ENCODE measurements around the gene KCNV2.

The KCNV2 gene

DNA sequence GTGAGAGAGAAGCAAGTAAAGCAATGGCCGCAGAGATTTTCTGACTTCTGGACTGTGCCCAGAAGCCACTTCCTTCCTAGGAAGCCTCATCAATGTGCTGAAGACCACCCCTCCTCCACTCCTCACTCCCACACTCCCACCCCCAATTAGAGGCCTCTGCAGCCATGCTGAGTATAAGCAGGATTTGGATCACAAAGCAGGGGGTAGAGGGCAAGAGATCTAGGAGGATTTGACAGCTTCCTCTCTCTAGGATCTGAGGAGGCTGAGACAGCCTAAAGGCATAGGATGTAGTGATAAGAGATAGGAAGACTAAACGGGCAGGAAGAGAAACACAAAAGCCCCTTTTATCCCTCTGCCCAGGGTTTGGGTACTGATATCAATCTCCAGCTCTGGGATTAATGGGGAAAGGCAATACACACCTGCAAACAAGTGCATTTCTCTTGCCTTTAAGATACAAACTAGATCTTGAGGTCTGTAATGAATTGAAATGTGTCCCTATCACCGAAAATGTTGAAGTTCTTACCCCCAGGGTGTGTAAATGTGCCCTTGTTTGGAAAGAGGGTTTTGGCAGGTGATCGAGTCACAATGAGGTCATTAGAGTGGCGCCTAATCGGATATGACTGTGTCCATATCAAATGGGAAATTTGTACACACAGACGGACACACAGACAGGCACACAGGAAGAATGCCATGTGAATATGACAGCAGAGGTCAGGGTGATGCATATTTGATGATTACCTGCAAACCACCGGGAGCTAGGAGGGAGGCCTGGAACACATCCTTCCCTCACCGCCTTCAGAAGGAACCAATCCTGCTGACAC lies 28.5 kb downstream of the KCNV2 start:
- no peak overlapping the region for H3K4me3 ChIP-seq (ENCODE audit: low read length)
- TF ChIP-seq, protein P1, sequence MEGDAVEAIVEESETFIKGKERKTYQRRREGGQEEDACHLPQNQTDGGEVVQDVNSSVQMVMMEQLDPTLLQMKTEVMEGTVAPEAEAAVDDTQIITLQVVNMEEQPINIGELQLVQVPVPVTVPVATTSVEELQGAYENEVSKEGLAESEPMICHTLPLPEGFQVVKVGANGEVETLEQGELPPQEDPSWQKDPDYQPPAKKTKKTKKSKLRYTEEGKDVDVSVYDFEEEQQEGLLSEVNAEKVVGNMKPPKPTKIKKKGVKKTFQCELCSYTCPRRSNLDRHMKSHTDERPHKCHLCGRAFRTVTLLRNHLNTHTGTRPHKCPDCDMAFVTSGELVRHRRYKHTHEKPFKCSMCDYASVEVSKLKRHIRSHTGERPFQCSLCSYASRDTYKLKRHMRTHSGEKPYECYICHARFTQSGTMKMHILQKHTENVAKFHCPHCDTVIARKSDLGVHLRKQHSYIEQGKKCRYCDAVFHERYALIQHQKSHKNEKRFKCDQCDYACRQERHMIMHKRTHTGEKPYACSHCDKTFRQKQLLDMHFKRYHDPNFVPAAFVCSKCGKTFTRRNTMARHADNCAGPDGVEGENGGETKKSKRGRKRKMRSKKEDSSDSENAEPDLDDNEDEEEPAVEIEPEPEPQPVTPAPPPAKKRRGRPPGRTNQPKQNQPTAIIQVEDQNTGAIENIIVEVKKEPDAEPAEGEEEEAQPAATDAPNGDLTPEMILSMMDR (IDR thresholded peaks at IDR 0.05; ENCODE audit: insufficient read depth, low read depth, low read length, missing control alignments), result no peak
- no peak for DNase-seq (ENCODE audit: low read depth)

DNA sequence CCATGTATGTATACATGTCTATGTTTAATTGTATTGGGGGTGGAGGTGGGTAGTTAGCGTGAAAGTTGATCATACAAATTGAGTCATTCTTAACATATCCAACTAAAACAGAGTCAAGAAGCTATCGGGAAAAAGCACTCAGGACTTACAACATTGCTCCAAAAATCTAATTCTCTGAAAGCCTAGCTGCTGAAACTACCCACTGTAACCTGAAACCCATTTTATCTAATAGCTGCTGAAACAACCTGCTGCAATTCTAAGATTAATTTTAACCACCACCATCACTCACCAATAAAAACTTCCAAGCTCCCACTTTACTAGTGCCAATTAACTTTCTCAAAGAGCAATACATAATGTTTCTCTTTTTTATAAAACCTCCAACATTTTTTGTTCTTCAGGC lies 32.2 kb downstream of the KCNV2 start:
- DNase-seq (ENCODE audit: low read depth), result no peak

DNA sequence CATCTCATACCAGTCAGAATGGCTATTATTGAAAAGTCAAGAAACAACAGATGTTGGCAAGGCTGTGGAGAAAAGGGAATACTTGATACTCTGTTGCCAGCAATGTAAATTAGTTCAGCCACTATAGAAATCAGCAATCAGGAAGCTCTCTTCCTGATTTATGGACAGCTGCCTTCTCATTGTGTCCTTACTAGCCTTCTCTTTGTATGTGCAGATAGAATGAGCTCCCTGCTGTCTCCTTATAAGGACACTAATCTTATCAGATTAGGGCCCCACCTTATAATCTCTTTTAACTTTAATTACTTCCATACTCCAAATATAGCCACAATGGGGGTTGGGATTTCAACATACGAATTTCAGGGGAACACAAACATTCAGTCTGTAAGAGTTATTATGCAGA lies 38.0 kb downstream of the KCNV2 start:
- TF ChIP-seq, protein P1 (IDR thresholded peaks at IDR 0.05; ENCODE audit: insufficient read depth, low read depth, low read length, missing control alignments), result no peak
- no peak overlapping the region for H3K4me3 ChIP-seq (ENCODE audit: low read length)
- no peak for DNase-seq (ENCODE audit: low read depth)

More for the DNA sequence above, 32.2 kb downstream of the KCNV2 start:
- no peak overlapping the region for H3K4me3 ChIP-seq (ENCODE audit: low read length)
- TF ChIP-seq, protein P1 (IDR thresholded peaks at IDR 0.05; ENCODE audit: insufficient read depth, low read depth, low read length, missing control alignments), result no peak

DNA sequence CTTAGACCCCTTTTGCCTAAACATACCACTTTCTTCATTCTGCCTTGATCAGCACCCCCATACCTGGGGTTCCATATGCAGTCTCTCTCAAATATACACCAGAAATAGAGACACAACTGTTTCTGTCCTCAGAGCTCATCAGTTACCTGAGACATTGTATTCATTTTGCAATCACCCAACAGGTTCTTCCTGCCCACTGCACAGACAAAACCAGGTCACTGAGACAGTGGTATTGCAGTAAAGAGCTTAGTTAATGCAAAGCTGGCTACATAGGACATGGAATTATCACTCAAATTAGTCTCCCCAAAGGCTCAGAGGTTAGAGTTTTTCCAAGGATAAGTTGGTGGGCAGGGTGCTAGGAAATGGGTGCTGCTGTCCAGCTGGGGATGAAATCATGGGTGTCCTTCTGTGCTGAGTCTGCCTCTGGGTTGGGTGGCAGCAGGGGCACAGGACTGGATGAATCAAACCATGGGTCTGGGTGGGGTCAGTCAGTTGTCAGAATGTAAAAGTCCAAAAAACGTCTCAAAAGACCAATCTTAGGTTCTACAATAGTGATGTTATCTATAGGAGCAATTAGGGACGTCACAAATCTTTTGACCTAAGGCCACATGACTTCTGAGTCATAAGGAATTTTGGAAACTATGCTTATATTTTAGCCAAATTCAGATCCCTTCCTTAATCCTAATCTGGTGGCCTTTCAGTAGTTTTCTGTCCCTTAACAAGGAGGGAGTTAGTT lies 41.0 kb downstream of the KCNV2 start:
- no peak overlapping the region for H3K4me3 ChIP-seq (ENCODE audit: low read length)
- TF ChIP-seq, protein P1 (IDR thresholded peaks at IDR 0.05; ENCODE audit: insufficient read depth, low read depth, low read length, missing control alignments), result no peak
- peak; percentile 42 for DNase-seq (ENCODE audit: low read depth)

DNA sequence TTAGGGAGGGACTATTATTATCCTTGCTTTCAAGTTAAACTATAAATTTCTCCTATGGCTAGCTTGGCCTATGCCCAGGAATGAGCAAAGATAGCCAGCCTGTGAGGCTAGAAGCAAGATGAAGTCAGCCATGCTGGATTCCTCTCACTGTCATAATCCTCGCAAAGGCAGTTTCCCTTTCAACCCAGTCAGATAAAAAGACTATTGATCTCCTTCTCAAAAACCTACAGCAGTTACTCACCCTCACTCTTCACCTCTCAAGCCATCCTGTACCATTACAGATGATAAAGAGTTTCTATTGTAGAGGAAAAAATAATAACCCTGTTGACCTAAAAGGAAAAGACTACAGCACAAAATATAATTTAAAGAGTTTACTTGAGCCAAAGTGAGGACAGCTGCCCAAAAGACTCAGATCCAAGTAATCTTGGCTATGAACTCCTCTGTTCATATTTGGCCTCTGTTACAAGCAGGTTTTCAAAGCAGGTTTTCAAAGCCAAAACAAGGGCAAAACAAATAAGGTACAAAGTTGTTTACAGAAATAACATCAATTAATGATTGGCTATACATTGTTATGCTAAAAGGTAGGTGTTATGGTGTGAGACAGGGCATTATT lies 41.7 kb downstream of the KCNV2 start:
- TF ChIP-seq, protein P1 (IDR thresholded peaks at IDR 0.05; ENCODE audit: insufficient read depth, low read depth, low read length, missing control alignments), result no peak
- H3K4me3 ChIP-seq (ENCODE audit: low read length), result no peak overlapping the region
- DNase-seq (ENCODE audit: low read depth), result no peak

DNA sequence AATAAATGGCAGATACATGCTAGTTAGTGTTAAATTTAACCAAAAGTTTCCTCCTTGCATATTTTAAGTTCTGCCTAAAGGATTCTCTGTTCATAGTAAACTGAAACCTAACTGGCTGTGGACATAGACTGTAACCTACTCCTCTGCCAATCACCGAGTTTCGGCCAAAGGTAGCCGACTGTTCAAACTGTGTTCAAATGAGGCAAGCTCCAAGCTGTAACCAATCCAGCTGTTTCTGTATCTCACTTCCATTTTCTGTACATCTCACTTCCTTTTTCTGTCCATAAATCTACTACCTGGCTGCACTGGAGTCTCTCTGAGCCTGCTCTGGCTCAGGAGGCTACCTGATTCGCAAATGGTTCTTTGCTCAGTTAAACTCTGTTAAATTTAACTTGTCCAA lies 44.1 kb downstream of the KCNV2 start:
- DNase-seq (ENCODE audit: low read depth), result no peak
- no peak overlapping the region for H3K4me3 ChIP-seq (ENCODE audit: low read length)
- TF ChIP-seq, protein P1 (IDR thresholded peaks at IDR 0.05; ENCODE audit: insufficient read depth, low read depth, low read length, missing control alignments), result no peak

Measured in epithelial cell of esophagus (primary cell).